Measurements from ENCODE around the gene SEMA6B.

- TF ChIP-seq CHD2 (IDR thresholded peaks at IDR 0.05; ENCODE audit: low read length) (no peak), CTCF (IDR thresholded peaks at IDR 0.05; ENCODE audit: control extremely low read depth in 1 of 3, insufficient read depth in 1 of 3, low read depth in 1 of 3, low read length in 3 of 3) (no peak), RFX5 (IDR thresholded peaks at IDR 0.05; ENCODE audit: borderline replicate concordance, low read depth, low read length) (no peak), EZH2 (IDR thresholded peaks at IDR 0.05; ENCODE audit: low read depth, low read length, severe bottlenecking) (no peak), CEBPB (IDR thresholded peaks at IDR 0.05; ENCODE audit: low read depth, low read length) (no peak), E2F6 (IDR thresholded peaks at IDR 0.05) (no peak), SP4 (IDR thresholded peaks at IDR 0.05; ENCODE audit: low read length) (no peak), RNF2 (IDR thresholded peaks at IDR 0.05; ENCODE audit: borderline replicate concordance, low read depth, low read length, missing control alignments, poor library complexity, severe bottlenecking) (no peak)
Measured at GRCh38 chr19:4552525-4552819, 7.0 kb downstream of the SEMA6B start.

Measured in H1 (cell line).